HepG2 (cell line): ENCODE measurements around the gene SRCIN1. TPM values are rescaled to one million over a fixed set of nuclear protein-coding genes. Genes with fewer than 3 reads are reported as not detected.

ENCODE experiments used
- CBX2 ChIP-seq, 2 experiments: fragments of 200-600 bp in 1 of 2; sonication (generic); formaldehyde crosslinking in 1 of 2; IDR thresholded peaks; 2 replicates each; pipeline versions ENCODE4 v1.7.0 to v1.8.1; 2018 to 2022; ENCODE audit warnings: low read depth in 2 of 2, low read length in 1 of 2, mild to moderate bottlenecking in 1 of 2, missing genetic modification reagents in 1 of 2
- CENPBD1 ChIP-seq: sonication (generic); formaldehyde crosslinking; IDR thresholded peaks from 2 replicates; pipeline ENCODE4 v1.8.0; 2022; ENCODE audit warnings: missing genetic modification reagents, low read depth, mild to moderate bottlenecking, borderline replicate concordance
- CSRNP1 ChIP-seq: sonication (generic); formaldehyde crosslinking; IDR thresholded peaks from 2 replicates; pipeline ENCODE4 v1.8.1; 2023; ENCODE audit warnings: mild to moderate bottlenecking, missing genetic modification reagents
- KIAA2018 ChIP-seq: sonication (generic); formaldehyde crosslinking; IDR thresholded peaks from 2 replicates; pipeline ENCODE4 v1.5.0; 2020; ENCODE audit warnings: mild to moderate bottlenecking, missing genetic modification reagents, borderline replicate concordance
- NAIF1 ChIP-seq: sonication (generic); formaldehyde crosslinking; IDR thresholded peaks from 2 replicates; pipeline ENCODE4 v1.5.0; 2020; ENCODE audit warnings: mild to moderate bottlenecking, missing genetic modification reagents, borderline replicate concordance
- NFE2L2 ChIP-seq: fragments of 150-350 bp; IDR thresholded peaks from 2 replicates; pipeline ENCODE4 v1.6.1; 2014; ENCODE audit warnings: low read length
- NFKBIZ ChIP-seq: IDR thresholded peaks from 2 replicates; pipeline ENCODE4 v1.6.1; 2018; ENCODE audit warnings: missing genetic modification reagents, missing compliant biosample characterization
- RORA ChIP-seq: sonication (generic); formaldehyde crosslinking; IDR thresholded peaks from 2 replicates; pipeline ENCODE4 v1.5.0; 2020; ENCODE audit warnings: mild to moderate bottlenecking, missing genetic modification reagents, moderate library complexity
- SKI ChIP-seq: fragments of 450-650 bp; IDR thresholded peaks from one replicate; pipeline ENCODE4 v1.6.1; 2018; ENCODE audit warnings: mild to moderate bottlenecking; ENCODE audit not compliant: partially characterized antibody
- SYNCRIP ChIP-seq: fragments of 200-400 bp; formaldehyde crosslinking; IDR thresholded peaks from 2 replicates; pipeline ENCODE4 v1.6.1; 2018; ENCODE audit warnings: mild to moderate bottlenecking, low read depth, low read length; ENCODE audit not compliant: insufficient read depth
- ZBTB38 ChIP-seq: sonication (generic); formaldehyde crosslinking; IDR thresholded peaks from 2 replicates; pipeline ENCODE4 v1.5.1; 2020; ENCODE audit warnings: mild to moderate bottlenecking, missing genetic modification reagents
- ZKSCAN1 ChIP-seq: fragments of 150-350 bp; IDR thresholded peaks from 2 replicates; pipeline ENCODE4 v1.6.1; 2014; ENCODE audit warnings: low read length
- ZNF253 ChIP-seq: sonication (generic); formaldehyde crosslinking; IDR thresholded peaks from 2 replicates; pipeline ENCODE4 v1.8.0; 2022; ENCODE audit warnings: mild to moderate bottlenecking, missing genetic modification reagents, borderline replicate concordance
- ZNF574 ChIP-seq: sonication (generic); formaldehyde crosslinking; IDR thresholded peaks from 2 replicates; pipeline ENCODE4 v1.4.0; 2020; ENCODE audit warnings: missing genetic modification reagents
- polyA plus RNA-seq, 8 experiments: library from polyadenylated mRNA; depleted of rRNA in 3 of 8; stranded (reverse) in 7 of 8; unstranded in 1 of 8; fragments of >200 nt; fragmentation: Illumina TruSeq in 4 of 8; extraction: Trizol in 4 of 8; gene quantifications; 2 replicates each; pipeline versions ENCODE4 v1.2.1 to v1.2.3, GENCODE V29; 2011 to 2016; ENCODE audit warnings: low read depth in 4 of 8, missing spikeins in 1 of 8, mixed read lengths in 1 of 8; ENCODE audit not compliant: insufficient read depth in 1 of 8
- total RNA-seq, 5 experiments: library from RNA; depleted of rRNA; stranded (reverse); fragments of >200 nt; fragmentation: Illumina TruSeq; extraction: Trizol; gene quantifications; 2 replicates each; pipeline ENCODE4 v1.2.3, GENCODE V29; 2016; ENCODE audit warnings: low read depth in 1 of 5

SRCIN1 gene
- total and polyA plus RNA-seq, 2 of the 13 experiments (the other 11 are each of a cell fraction or from before 2014, with no cell fraction given) = 1.2 to 9.6 TPM

GRCh38 chr17:38601539-38602351 is 4.0 kb downstream of the SRCIN1 start (continued):
- TF ChIP-seq KIAA2018 (no peak), CBX2 (IDR thresholded peaks at IDR 0.05; ENCODE audit: low read depth, low read length) (no peak), CBX2 (CRISPR knock-in tag; IDR thresholded peaks at IDR 0.05; ENCODE audit: low read depth) (no peak), SYNCRIP (no peak), SKI (peak; percentile 48), NFKBIZ (no peak), ZKSCAN1 (no peak), NFE2L2 (no peak), ZBTB38 (CRISPR knock-in tag) (peak; percentile 89), ZNF574 (CRISPR knock-in tag) (peak; percentile 38; the same call in 1 of the 2 replicates), CENPBD1 (CRISPR knock-in tag) (no peak), ZNF253 (no peak), NAIF1 (no peak), CSRNP1 (CRISPR knock-in tag) (no peak), RORA (CRISPR knock-in tag) (no peak)
